ENCODE measurements around the gene FLOT2. TPM values are rescaled to one million over a fixed set of nuclear protein-coding genes. Genes with fewer than 3 reads are reported as not detected.

The FLOT2 gene
- polyA plus RNA-seq, 1 donor (not counting 4 experiments of a cell fraction or from before 2014, with no cell fraction given) = 67.2 TPM

DNA sequence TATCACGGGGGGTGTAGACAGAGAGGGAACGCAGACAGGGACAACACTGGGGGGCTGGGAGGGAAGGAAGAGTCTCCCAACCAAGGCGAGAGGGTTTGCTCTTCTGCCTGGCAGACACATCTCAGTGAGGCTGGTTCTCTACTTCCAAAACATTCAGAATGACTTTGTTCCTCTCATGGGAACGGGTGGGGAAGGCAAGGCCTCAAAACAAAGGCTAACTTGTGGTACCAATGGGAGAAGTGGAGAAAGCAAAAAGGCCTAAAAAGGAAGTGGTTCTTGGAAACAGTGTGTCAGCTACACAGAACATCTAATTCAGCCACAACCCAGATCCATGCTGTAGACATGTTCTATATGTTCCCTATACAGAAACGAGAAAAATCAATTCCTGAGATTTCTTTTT, 7.5 kb downstream of the FLOT2 start:
- Histone ChIP-seq H3K79me2 (ENCODE audit: control insufficient read depth, insufficient read depth, low read length) (peaks cover 6% of the 10 kb centered on the region), H3K27ac (ENCODE audit: control insufficient read depth, insufficient read depth, low read length) (no peak overlapping the region), H3K4me1 (ENCODE audit: control insufficient read depth, extremely low read depth, insufficient read depth, low read length) (peaks cover 16% of the 10 kb centered on the region), H3K27me3 (ENCODE audit: control insufficient read depth, extremely low read depth, insufficient read depth, low read length) (no peaks in the 10 kb centered on the region), H4K20me1 (ENCODE audit: control insufficient read depth, extremely low read depth, insufficient read depth, low read length) (no peaks in the 10 kb centered on the region), H3K4me2 (ENCODE audit: control insufficient read depth, extremely low read depth, insufficient read depth, low read depth, low read length) (no peak overlapping the region), H2AFZ (ENCODE audit: control insufficient read depth, low read length) (no peak overlapping the region), H3K9me3 (ENCODE audit: control insufficient read depth, low read depth, low read length) (no peaks in the 10 kb centered on the region), H3K9me1 (ENCODE audit: control insufficient read depth, extremely low read depth, insufficient read depth, low read length) (no peaks in the 10 kb centered on the region), H3K36me3 (ENCODE audit: control insufficient read depth in 2 of 2, extremely low read depth in 1 of 2, insufficient read depth in 2 of 2, low read length in 2 of 2) (peaks cover 9 to 11% of the 10 kb centered on the region in 2 experiments), H3K9ac (ENCODE audit: control insufficient read depth, extremely low read depth, insufficient read depth, low read length) (no peak overlapping the region), H3K4me3 (ENCODE audit: control insufficient read depth in 2 of 3, extremely low read depth in 1 of 3, insufficient read depth in 2 of 3, low read depth in 1 of 3, low read length in 3 of 3) (no peak overlapping the region)
- TF ChIP-seq, protein P1, sequence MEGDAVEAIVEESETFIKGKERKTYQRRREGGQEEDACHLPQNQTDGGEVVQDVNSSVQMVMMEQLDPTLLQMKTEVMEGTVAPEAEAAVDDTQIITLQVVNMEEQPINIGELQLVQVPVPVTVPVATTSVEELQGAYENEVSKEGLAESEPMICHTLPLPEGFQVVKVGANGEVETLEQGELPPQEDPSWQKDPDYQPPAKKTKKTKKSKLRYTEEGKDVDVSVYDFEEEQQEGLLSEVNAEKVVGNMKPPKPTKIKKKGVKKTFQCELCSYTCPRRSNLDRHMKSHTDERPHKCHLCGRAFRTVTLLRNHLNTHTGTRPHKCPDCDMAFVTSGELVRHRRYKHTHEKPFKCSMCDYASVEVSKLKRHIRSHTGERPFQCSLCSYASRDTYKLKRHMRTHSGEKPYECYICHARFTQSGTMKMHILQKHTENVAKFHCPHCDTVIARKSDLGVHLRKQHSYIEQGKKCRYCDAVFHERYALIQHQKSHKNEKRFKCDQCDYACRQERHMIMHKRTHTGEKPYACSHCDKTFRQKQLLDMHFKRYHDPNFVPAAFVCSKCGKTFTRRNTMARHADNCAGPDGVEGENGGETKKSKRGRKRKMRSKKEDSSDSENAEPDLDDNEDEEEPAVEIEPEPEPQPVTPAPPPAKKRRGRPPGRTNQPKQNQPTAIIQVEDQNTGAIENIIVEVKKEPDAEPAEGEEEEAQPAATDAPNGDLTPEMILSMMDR (optimal IDR thresholded peaks at IDR 0.05 in 1 of 3, IDR thresholded peaks at IDR 0.05 in 1 of 3, conservative IDR thresholded peaks at IDR 0.05 in 1 of 3; ENCODE audit: extremely low read depth in 1 of 3, insufficient read depth in 2 of 3, low read length in 3 of 3) = no peak
- TF ChIP-seq EZH2 (IDR thresholded peaks at IDR 0.05; ENCODE audit: low read length) = no peak
- DNase-seq (ENCODE audit: low read depth, low spot score) (no peak), FAIRE-seq (no peak)
- dilution Hi-C loops (cut with MboI; ENCODE audit: extremely low pct_ligation_motif_present, low sequenced_read_pairs) = no loop called here

DNA sequence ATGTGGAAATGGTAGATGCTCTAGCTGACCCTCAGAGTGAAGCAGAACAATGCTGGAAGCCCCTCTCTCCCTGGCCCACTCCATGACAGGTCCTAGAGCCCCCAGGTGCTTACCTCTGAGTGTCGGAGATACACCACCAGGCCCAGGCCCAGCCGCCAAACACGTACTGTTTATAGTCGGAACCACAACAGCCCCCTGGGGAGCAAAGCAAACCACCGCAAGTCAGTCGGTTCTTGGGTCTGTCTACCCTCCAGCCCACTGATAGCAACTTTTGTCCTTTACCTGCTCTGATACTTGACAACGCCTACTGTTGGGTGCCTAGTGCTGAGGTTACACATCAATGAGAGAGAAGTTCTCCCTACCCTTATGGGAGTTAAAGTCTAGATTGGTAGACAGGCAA, 8.7 kb downstream of the FLOT2 start:
- H2AFZ ChIP-seq (ENCODE audit: control insufficient read depth, low read length) = no peak overlapping the region
- no peak overlapping the region for H3K9ac ChIP-seq (ENCODE audit: control insufficient read depth, extremely low read depth, insufficient read depth, low read length)
- dilution Hi-C loops (cut with MboI; ENCODE audit: extremely low pct_ligation_motif_present, low sequenced_read_pairs) = no loop called here
- no peaks in the 10 kb centered on the region for H3K9me1 ChIP-seq (ENCODE audit: control insufficient read depth, extremely low read depth, insufficient read depth, low read length)
- H3K9me3 ChIP-seq (ENCODE audit: control insufficient read depth, low read depth, low read length) = no peaks in the 10 kb centered on the region
- H3K27ac ChIP-seq (ENCODE audit: control insufficient read depth, insufficient read depth, low read length) = no peak overlapping the region
- H3K79me2 ChIP-seq (ENCODE audit: control insufficient read depth, insufficient read depth, low read length) = peaks cover 6% of the 10 kb centered on the region
- TF ChIP-seq EZH2 (IDR thresholded peaks at IDR 0.05; ENCODE audit: low read length) = no peak
- TF ChIP-seq, protein P1 (optimal IDR thresholded peaks at IDR 0.05 in 1 of 3, IDR thresholded peaks at IDR 0.05 in 1 of 3, conservative IDR thresholded peaks at IDR 0.05 in 1 of 3; ENCODE audit: extremely low read depth in 1 of 3, insufficient read depth in 2 of 3, low read length in 3 of 3) = no peak
- H3K4me3 ChIP-seq (ENCODE audit: control insufficient read depth in 2 of 3, extremely low read depth in 1 of 3, insufficient read depth in 2 of 3, low read depth in 1 of 3, low read length in 3 of 3) = no peak overlapping the region
- H3K4me2 ChIP-seq (ENCODE audit: control insufficient read depth, extremely low read depth, insufficient read depth, low read depth, low read length) = no peak overlapping the region
- peaks cover 13 to 17% of the 10 kb centered on the region in 2 experiments for H3K36me3 ChIP-seq (ENCODE audit: control insufficient read depth in 2 of 2, extremely low read depth in 1 of 2, insufficient read depth in 2 of 2, low read length in 2 of 2)
- FAIRE-seq = no peak
- no peaks in the 10 kb centered on the region for H3K27me3 ChIP-seq (ENCODE audit: control insufficient read depth, extremely low read depth, insufficient read depth, low read length)
- DNase-seq (ENCODE audit: low read depth, low spot score) = no peak
- peaks cover 12% of the 10 kb centered on the region for H3K4me1 ChIP-seq (ENCODE audit: control insufficient read depth, extremely low read depth, insufficient read depth, low read length)
- no peaks in the 10 kb centered on the region for H4K20me1 ChIP-seq (ENCODE audit: control insufficient read depth, extremely low read depth, insufficient read depth, low read length)

Data from keratinocyte (primary cell).